Cardiac septum (tissue), 1 donor: Measurements from ENCODE around the gene KLF15. TPM values are rescaled to one million over a fixed set of nuclear protein-coding genes. Genes with fewer than 3 reads are reported as not detected.

Experiments used
- DNase-seq: peaks from one replicate; pipeline ENCODE4 v3.0.0-alpha.2; 2020; ENCODE audit warnings: low spot score
- intact Hi-C: fragments of 100-400 bp; cut with DNase I; formaldehyde crosslinking; loops from one replicate; pipeline ENCODE4 v1.14.0; 2022
- total RNA-seq: library from RNA; stranded (reverse); fragmentation: NEBNext Ultra II Directional; extraction: Animal tissue kit (Norgen Biotek cat#: 25700); gene quantifications from one replicate; pipeline ENCODE4 v1.2.1, GENCODE V29; 2021
- donor health status: DM: no; HTN: no; CAD: no.

Gene KLF15
- total RNA-seq, 1 donor from 2014 or later = 11.5 TPM

DNA sequence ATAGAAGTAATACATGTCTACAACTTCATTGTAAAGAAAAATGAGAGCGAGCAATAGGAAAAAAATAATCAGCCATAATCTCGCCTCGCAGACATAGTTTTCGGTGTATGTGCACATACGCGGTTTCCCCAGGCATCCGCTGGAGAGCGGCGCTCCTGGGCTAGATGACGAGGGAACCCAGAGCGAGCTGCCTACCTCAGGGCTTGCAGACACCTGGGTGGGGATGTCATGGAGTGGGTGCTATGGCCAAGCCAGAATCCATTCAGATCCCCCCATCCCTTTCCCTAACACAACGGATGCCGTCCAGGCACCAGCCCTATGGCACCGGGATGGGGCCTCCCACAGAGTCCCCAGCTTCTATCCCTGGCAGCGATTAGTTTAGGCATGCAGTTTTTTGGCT lies 33.0 kb upstream of the KLF15 start:
- intact Hi-C loops = no loop called here
- DNase-seq = peak; percentile 60

GRCh38 chr3:126389794-126390146 lies 32.6 kb upstream of the KLF15 start:
- intact Hi-C loops = loop anchor here (1.0 to 2.0 kb wide), 4 partner anchors 33 to 255 kb away; partner anchors contain the start of gene KLF15
- no peak for DNase-seq

GRCh38 chr3:126389112-126389793 lies 32.0 kb upstream of the KLF15 start:
- peak; percentile 88 for DNase-seq
- intact Hi-C loops = loop anchor here (1.0 to 2.0 kb wide), 4 partner anchors 32 to 255 kb away; partner anchors contain the start of gene KLF15

- intact Hi-C loops = no loop called here
- no peak for DNase-seq
These were observed 24.8 kb upstream of the KLF15 start for GRCh38 chr3:126381966-126382365.

DNA sequence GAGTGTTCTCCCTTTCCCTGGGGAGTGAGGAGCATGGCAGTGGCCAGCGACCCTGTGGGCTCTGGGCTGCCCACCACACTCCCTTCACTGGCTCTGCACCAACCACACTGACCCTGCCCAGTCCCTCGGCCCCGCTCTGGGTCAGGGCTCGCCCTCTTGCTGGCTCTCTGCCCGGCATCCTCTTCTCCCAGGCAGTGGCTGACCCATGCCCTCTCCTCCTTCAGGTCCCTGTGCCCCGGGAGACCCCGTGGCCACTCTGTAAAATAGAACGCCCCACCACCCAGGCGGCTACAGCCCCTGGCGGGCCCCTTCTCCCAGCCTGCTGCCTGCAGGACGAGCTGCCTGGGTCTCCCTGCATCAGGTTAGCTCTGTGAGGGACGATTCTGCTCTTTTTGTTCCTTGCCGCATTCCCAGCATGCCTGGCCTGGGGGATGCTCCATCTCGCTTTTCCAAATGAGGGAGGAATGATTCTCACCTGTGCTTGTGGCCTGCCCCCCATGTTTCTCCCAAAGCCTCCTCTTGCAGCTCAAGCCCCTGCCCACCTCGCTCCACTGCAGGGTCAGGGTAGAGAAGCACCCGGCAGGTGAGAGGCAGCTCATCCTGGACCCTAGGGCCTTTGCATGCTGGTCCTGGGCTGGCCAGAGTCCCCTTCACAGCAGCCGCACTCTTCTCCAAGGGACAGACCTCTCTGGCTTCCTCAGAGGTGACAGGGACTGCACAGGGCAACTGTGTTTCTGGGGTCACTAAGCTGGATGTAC lies 23.0 kb upstream of the KLF15 start:
- no peak for DNase-seq
- intact Hi-C loops = no loop called here

DNA sequence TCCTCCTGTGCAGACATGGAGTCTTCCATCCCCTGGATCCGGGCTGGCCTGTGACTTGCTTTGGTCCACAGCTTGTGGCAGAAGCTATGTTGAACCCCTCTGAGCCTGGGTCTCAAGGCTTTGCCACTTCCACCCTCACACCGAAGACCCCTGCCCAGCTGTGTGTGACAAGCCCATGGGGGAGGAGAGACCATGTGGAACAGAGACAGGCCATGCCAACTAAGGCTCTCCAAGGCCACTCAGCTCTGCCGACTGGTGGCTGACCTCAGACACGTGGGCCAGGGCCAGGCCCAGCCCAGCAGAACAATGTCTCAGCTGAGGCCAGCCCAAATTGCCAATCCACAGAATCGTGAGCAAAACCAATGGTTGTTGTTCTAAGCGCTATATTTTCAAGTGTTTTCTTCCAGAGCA lies 21.1 kb upstream of the KLF15 start:
- intact Hi-C loops = no loop called here
- no peak for DNase-seq

DNA sequence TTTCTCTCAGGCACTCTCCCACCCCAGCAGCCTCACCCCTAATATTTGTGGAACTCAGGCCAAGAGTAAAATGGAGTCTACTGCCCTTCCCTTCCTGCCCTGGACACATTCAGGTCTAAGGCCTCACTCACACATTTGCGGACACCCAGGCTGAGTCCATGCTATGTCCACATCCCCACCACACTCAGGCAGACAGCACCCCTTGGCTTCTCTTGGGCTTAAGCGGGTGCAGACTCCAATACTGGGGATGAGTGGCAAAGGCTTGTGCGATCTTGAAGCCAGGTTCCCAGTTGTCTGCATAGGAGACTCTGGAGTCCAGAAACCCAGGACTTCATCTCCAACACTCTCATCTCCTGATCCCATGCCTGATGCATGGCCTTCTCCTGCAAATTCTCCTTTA lies 20.0 kb upstream of the KLF15 start:
- no peak for DNase-seq
- intact Hi-C loops = no loop called here

DNA sequence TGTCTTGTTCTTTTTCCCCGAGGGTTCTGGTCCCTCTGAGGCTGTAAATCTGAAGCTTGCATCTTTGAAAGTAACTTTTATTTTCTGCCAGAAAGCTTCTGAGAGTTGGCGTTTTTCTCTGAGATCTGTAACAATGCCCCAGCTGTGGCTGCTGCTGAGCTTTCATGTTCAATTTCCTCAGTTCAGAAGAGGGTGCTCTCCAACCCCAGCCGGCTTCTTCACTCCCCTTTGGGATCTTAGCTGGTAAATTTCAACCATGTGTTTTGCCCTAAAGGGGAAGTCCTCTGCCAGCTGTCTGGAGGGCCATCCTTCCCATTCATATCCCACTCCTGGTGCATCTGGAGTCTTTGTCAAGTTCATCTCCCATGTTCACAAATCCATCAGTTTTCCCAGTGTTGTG lies 19.2 kb upstream of the KLF15 start:
- intact Hi-C loops = no loop called here
- no peak for DNase-seq

DNA sequence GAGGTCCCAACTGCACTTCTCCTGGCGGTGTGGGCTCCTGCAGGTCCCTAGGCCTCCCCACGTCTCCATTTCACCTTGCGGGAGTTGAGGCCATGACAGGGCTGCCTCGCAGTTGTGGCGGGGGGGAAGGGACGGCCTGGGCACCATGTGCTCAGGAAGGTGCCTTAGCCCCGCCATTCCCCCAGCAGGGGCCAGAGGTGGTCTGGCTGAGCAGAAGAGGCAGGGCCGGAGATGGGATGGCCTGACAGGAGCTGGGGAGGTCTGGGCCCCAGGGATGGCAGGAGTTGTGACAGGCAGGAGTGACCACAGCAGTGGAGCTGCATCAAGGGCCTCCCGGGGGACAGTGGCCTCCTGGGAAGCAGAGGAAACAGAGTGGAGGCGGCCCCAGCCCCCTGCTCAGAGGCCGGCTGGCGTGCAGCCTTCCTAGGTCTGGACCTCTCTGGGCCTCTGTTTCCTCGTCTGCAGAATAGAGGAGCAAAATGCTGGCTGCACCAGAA lies 18.7 kb upstream of the KLF15 start:
- no peak for DNase-seq

DNA sequence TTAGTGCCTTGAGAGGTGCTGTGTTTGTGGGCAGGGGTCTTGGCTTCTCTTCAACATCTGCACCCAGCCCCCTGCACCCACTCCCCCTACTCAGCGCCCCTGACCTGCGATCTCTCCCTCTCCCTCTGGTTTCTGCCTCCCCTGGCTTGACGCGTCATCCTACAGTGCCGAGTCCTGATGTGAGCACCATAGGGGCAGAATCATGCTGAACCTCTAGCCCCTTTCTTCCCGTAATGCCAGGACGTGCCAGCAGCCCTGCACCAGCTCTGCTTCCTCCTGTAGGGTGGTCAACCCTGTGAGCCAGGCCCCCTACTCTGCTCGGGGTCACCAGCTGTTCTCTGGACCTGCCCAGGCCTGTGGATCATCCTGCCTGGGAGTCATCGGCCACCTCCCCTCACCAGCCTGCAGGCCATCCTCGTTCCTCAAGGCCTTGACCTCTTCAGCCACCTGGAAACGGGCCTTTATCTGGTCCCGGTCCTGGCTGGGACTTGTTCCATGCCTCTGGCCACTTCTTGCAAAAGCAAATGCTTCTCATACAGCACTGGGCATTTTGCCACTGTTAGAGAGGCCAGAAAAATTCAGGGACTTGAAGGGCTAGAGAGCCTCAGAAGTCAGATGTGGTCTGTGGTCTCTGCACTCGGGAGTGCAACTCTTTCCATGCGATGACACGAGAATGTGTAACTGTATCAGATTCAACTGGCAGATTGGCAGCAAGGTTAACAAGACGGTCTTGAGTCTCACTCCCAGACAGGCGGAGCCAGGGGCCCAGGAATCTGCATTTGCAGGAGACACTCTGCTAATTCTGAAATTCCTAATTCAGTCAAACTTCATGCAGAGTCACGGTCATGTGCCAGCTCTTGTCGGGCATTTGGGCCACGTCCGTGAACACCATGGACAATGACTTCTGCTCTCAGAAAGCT lies 16.7 kb upstream of the KLF15 start:
- no peak for DNase-seq
- intact Hi-C loops = no loop called here

More for the DNA sequence above, 18.7 kb upstream of the KLF15 start:
- intact Hi-C loops = no loop called here

GRCh38 chr3:126373146-126373613 lies 16.0 kb upstream of the KLF15 start:
- DNase-seq = no peak
- intact Hi-C loops = no loop called here

GRCh38 chr3:126372413-126373145 lies 15.4 kb upstream of the KLF15 start:
- intact Hi-C loops = no loop called here
- DNase-seq = no peak

DNA sequence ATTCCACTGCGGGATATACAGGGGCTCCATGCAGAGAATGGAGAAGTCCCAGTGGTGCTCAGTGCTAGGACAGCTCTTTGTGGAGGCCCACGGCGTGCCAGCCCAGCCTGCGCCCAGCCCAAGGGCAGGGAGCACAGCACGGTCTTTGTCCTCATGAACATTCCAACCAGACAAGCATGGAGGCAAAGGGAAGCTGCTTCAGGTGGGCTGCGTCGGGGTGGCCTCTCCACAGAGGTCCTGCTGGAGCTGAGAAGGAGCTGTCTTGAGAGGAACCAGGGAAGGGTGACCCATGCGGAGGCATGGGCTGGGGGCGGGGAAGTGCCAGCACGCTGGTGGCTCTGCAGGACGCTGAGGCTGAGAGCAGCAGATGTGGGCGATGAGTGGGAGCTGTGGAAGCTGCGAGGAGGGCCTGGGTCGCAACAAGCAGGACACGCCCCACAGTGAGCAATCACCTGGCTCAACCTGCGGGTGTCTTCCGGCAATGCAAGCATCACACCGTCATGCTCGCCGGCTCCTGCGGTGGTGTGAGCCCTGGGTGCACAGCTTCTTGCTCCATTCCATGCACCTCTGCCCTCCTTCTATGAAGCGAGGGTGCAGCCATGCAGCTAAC lies 14.0 kb upstream of the KLF15 start:
- no peak for DNase-seq
- intact Hi-C loops = no loop called here

GRCh38 chr3:126370606-126371005 lies 13.4 kb upstream of the KLF15 start:
- no peak for DNase-seq

DNA sequence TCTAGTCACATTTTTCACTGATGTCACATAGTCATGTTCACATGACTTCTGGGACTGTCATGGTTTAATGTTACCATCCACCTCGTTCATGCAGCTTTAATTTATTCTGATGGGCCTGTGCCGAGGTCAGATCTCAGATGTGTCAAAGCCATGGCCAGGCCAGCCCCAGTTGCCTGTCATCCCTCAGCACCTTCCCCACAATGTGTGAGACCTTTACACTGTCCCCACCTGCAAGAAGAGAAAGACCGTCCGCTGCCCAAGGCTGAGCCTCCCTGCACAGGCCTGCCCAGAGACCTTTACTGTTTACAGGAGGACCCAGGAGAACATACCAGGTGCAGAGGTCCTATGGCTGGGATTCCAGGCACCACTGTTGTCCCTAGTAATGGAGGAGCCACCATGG lies 12.8 kb upstream of the KLF15 start:
- intact Hi-C loops = no loop called here
- no peak for DNase-seq

More at GRCh38 chr3:126370606-126371005, 13.4 kb upstream of the KLF15 start:
- intact Hi-C loops = no loop called here

GRCh38 chr3:126369490-126369889 lies 12.3 kb upstream of the KLF15 start:
- intact Hi-C loops = no loop called here
- DNase-seq = no peak

GRCh38 chr3:126367316-126367805 lies 10.2 kb upstream of the KLF15 start:
- intact Hi-C loops = no loop called here
- peak; percentile 68 for DNase-seq
